ENCODE measurements around the gene PANK4.

Gene PANK4

GRCh38 chr1:2528016-2528415 is 1.6 kb upstream of the PANK4 start:
- no peak for DNase-seq

DNA sequence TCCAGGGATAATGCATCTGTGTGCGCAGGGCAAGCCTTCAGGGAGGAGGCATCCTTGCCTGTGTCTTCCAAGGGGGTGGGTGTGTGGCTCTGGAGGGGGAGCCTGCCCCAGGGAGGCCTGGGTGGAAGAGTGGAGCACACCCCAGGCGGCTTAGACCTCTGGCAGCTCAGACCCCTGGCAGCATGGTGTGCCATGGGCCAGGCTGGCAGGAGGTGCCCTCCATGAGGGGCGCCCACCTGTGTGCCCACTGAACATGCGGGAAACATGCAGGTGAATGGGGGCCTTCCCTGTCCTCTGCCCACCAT is 1.1 kb upstream of the PANK4 start:
- DNase-seq: no peak

DNA sequence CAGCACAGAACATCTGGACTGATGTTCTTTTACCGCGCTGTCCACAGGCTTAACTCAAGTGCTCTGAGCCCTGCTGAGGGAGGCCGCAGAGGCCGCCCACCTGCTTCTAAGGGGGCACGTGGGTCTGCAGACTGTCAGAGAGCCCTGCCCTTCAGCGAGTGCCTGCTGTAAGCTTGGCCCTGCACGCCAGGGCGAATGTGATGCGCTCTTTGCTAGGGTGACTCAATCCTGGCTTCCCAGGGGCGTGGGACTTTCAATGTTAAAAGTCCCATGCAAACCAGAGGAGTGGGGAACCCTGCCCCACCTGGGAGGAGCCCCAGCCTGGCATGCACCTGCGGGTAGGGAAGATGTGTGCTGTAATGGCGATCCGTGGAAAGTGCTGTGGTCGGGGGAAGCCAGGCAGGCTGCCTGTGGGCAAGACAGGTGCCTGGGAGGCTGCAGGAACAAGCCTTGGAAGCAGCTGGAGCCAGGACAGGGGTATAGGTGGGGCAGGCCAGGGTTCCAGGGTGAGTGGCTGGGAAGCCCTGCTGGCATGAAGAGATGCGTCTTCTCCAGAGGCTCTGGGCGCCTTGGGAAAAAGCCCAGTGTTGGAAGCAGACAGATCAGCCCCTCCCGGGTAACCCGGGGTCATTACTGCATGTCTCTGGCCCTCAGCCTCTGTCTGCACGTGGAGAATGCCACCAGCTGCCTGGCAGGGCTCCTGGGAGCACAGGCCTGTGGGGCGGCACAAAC is 594 bp upstream of the PANK4 start:
- DNase-seq: no peak

DNA sequence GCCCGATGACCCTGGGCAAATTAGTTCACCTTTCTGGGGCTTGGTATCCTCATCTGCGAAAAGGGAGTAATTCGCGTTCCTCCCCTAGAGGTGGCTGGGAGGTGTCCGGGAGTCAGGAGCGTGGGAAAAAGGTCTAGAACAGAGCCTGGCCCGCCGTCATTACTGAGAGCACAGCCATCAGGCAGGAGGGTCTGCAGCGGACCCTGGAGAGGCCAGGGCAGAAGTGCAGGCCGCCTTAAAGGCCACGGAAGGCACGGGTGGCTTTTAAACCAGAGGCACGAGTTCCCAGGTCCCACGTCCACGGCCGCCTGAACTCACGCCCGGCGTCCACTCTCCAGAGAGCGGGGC is 850 bp downstream of the PANK4 start:
- DNase-seq: no peak

DNA sequence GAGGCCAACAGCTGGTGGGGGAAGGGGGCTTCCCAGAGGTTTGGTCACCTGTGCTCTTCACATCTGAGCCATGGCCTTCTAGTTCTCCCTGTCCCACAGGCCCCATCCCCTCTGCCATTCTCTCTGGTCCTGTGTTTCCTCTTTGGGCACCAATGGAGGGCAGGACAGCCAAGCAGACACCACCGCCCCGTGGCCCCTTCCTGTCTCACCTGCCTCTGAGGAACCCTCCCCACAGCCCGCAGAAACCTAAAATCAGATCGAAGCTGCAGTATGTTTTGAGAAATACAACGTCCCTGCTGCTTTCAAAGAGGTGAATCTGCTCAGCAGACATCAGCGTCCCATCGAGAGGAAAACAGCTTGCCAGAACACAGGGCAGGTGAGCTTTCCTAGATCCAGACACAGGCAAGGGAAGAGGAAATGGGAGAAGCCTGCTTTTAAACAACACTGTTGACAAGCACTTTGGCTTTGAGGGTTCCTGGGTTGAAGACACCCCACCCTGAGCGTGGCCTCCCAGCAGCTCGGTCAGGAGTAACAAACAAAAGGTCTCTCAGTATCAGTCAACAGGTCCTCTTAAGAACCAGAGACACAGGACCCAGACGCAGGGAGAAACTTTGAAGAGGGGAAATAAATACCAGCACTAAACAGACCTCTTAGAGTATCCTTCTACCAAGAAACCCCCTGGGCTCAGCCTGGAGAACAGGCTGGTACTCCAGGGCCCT is 2.3 kb downstream of the PANK4 start:
- DNase-seq: peak; percentile 70

GRCh38 chr1:2523191-2523890 is 3.1 kb downstream of the PANK4 start:
- no peak for DNase-seq

DNA sequence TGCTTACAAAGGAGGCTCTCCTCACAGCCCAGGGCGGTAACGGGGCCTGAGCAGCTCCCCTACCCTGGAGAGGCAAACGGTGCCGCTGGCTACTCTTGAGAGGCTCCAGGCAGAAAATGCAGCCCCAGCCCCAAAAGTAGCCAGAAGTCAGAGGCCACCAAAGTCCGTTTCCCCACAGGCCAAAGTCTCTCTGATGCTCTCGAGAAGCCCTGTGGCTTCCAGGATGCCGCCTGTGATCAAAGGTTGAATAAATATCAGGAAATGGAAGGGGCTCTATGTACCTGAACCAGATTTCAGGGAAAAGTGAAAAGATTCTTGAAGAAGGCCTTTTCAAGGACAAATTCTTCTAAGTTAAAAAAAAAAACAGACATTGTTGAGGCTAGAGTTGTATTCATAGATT is 4.2 kb downstream of the PANK4 start:
- DNase-seq: no peak

- DNase-seq: no peak
These were observed 5.6 kb downstream of the PANK4 start for GRCh38 chr1:2520806-2521205.

DNA sequence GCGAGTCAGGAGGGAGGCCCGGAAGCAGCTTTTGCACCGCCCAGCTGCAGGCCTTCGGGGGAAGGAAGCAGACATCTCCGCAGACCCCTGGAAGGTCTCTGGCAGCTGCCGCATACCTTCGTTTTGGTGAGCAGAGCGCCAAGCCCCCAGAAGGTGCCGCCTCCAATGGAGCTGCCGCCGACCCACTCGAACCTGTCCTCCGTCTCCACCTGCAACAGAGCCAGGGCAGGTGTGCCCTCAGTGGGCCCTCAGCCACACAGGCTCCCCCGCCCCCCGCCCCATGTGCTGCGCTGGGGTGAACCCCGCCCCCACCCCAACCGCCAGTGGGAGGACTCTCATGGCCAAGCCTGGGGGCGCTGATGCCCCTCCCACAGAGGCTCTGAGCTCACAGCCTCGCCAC is 6.2 kb downstream of the PANK4 start:
- DNase-seq: no peak

DNA sequence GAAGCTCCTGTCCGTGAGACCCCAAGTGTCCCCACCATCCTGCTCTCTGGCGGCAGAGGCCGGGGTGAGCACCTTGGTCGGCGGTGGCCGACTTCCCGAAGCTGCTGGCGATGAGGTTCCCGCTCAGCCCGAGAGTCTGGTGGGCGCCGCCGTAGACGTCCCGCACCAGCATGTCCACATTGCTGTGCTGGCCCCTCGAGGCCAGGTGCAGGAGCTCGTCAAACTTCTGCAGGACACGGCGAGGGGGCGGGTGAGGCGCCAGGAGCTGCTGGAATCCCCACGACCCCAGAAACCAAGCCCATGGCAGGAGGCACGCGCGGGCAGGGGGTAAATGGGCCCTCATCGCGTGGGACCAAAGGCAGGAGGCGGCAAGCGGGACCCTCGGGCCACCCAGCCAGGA is 6.7 kb downstream of the PANK4 start:
- no peak for DNase-seq

- no peak for DNase-seq
These were observed 7.2 kb downstream of the PANK4 start for GRCh38 chr1:2519029-2519685.

GRCh38 chr1:2518528-2518927 is 7.9 kb downstream of the PANK4 start:
- DNase-seq: no peak

GRCh38 chr1:2517966-2518365 is 8.4 kb downstream of the PANK4 start:
- DNase-seq: no peak

- no peak for DNase-seq
These were observed 9.4 kb downstream of the PANK4 start for GRCh38 chr1:2516946-2517345.

- no peak for DNase-seq
These were observed 10.3 kb downstream of the PANK4 start for GRCh38 chr1:2516124-2516523.

DNA sequence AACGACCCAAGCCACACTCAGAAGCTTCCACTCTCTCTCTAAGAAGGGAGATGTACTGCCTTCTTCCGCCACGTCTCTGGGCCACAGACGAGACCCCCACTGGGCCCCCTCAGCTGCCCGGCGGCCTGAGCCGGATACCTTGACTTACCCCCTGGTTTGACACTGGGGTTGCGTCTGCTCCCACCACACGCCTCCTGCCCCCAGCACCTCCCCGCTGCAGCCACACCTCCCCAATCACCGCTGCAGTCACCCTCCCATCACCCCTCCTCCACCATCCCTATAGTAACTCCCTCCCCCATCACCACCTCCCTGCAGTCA is 10.7 kb downstream of the PANK4 start:
- no peak for DNase-seq

DNA sequence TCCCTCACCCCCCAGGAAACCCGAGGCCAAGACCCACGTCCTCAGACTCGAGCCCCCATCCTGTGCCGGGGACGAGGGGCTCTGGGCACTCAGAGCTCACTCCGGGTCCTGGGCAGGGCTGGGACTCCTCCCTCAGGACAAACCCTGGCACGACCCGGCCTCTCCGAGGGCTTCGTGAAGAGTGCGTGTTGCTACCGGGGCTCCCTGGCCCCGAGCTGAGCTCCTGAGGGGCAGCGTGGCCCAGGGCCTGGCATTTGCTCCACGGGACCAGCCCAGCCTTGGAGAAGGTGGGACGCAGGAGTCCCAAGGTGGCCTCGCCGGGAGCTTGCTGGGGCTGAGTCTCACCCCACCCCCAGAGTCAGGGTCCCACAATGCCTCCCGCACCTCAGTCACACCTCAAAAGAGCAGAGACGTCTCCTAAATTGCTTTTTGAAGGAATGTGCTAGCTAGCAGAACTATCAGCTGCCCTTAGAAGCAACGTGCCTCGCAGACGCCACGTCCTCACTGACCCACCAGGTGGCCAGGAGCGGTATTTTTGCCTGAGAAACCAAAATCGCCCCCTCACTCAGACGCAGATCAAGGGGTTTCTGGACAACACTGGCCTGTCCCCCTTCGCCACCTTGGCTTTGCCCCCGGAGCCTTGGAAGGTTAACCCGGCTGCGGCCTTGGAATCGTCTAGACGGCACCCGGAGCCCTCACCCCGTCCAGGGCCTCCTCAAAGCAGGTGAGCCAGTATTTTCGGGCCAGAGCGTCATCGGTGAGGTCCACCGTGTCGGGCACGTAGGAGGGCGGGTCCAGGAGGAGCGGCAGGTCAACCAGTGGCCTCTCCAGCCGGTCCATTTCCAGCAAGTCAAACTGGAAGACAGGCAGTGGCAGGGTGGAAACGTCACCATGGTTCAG is 11.3 kb downstream of the PANK4 start:
- DNase-seq: no peak

- DNase-seq: no peak
These were observed 12.3 kb downstream of the PANK4 start for GRCh38 chr1:2513939-2514652.

DNA sequence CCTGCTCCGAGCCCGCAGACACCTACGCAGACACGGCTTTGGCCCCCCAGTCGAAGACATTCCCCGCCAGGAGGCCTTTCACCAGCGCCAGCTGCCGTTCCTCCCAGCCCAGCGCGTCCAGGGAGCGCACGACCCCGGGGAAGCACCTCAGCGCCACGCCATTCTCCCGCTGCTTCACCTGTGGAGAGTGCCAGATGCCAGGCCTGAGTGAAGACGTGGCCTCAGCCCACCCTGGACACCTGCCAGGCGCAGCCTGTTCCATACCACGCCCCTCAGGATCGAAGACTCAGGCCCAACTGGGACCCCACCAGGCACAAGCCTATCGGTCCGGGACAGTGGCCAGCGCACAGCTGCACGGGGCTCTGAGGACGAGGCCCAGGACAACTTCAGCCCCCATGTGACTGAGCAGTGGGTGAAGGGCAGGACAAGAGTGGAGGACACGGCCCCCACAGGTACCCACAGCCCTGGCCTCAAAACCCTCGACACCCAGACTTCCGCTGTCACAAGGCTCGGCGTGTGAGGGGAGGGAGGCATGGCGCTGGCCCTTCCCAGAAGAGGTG is 13.5 kb downstream of the PANK4 start:
- no peak for DNase-seq

DNA sequence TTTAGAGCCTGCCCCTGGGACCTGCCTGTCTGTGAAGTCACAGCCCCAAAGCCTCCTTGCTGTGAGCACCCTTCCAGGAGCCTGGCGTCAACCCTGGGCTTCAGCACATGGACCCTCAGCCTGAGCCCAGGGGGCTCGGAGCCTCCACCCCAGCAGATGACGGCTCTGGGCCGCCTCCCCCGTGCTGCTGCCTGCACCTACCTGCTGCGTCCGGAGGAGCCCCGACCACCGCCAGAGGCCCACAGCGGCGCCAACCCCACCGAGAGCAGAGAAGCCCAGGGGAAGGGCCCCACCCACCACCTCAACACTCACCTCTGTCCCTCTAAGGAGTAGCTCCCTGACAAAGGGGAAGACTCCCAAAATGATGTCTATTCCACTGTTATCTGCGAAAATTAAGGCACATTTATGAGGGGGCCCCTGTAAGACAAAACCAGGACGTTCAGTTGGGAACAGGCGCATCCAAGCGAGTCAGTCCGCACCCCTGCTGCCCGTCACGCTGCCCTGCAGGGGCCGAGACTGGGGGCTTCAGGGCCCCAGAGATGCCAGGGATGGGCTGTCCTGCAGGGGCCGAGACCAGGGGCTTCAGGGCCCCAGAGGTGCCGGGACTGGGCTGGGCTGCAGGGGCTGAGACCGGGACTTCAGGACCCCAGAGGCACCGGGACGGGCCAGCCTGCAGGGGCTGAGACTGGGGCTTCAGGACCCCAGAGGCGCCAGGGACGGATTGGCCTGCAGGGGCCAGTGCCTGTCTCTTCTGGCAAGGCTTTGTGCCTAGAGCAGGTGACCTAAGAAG is 15.8 kb downstream of the PANK4 start:
- no peak for DNase-seq

DNA sequence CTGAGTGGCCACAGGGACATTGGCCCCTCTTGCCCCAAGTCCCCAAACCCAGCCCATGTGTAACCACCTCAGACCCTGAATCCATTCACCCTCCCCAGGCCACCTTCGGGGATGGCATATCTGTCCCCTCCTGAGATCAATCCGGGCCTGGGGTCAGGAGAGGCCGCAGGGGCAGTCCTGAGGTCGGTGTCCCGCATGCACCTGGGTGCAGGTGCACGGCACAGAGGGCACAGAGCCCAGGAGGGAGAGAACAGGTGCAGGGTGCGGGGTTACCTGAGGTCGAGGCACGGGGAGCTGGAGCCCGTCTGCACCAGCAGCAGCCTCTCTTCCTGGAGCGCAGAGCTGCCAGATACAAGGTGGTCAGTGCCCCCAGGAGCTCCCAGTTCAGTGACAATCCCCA is 16.8 kb downstream of the PANK4 start:
- DNase-seq: no peak

All from CD4-positive, alpha-beta T cell treated with Interleukin-17A for 1 hour (primary cell).